Liver (tissue), 9 donors: ENCODE data around the gene TNFSF10. TPM values are rescaled to one million over a fixed set of nuclear protein-coding genes. Genes with fewer than 3 reads are reported as not detected.

Experiments used
- DNase-seq: peaks from one replicate; pipeline ENCODE4 v3.0.0-alpha.2; 2017; ENCODE audit warnings: low spot score
- H3K27ac ChIP-seq, 2 donors: one replicate each; pipeline ENCODE4 v1.7.0; 2013; ENCODE audit warnings: inconsistent platforms in 2 of 2, low read length in 2 of 2, control low read depth in 1 of 2, low read depth in 1 of 2, mild to moderate bottlenecking in 1 of 2
- H3K27me3 ChIP-seq, 4 donors: one replicate each; pipeline versions ENCODE4 v1.6.1 to v1.7.0; 2013; ENCODE audit warnings: low read length in 3 of 4, inconsistent platforms in 1 of 4, mild to moderate bottlenecking in 1 of 4, moderate library complexity in 1 of 4; ENCODE audit not compliant: control insufficient read depth in 4 of 4, insufficient read depth in 4 of 4
- H3K36me3 ChIP-seq, 4 donors: one replicate each; pipeline versions ENCODE4 v1.6.1 to v1.7.0; 2013; ENCODE audit warnings: low read length in 3 of 4, mild to moderate bottlenecking in 3 of 4, low read depth in 1 of 4, moderate library complexity in 1 of 4; ENCODE audit not compliant: control insufficient read depth in 4 of 4, insufficient read depth in 3 of 4
- H3K4me1 ChIP-seq, 4 donors: one replicate each; pipeline versions ENCODE4 v1.6.1 to v1.7.0; 2013; ENCODE audit warnings: low read length in 3 of 4, mild to moderate bottlenecking in 3 of 4, moderate library complexity in 1 of 4; ENCODE audit not compliant: control insufficient read depth in 4 of 4, insufficient read depth in 4 of 4
- H3K4me3 ChIP-seq, 3 donors: one replicate each; pipeline versions ENCODE4 v1.6.1 to v1.7.0; 2013; ENCODE audit warnings: low read length in 3 of 3, control low read depth in 1 of 3, low read depth in 1 of 3, mild to moderate bottlenecking in 1 of 3
- H3K9ac ChIP-seq, 2 donors: one replicate each; pipeline ENCODE4 v1.7.0; 2013; ENCODE audit warnings: low read length in 2 of 2, mild to moderate bottlenecking in 2 of 2, moderate library complexity in 2 of 2, control low read depth in 1 of 2, low read depth in 1 of 2
- H3K9me3 ChIP-seq, 4 donors: one replicate each; pipeline versions ENCODE4 v1.6.1 to v1.7.0; 2013; ENCODE audit warnings: low read length in 3 of 4; ENCODE audit not compliant: control insufficient read depth in 4 of 4
- EGR1 ChIP-seq, 2 donors: IDR thresholded peaks; 2 replicates each; pipeline ENCODE4 v1.6.1; 2016 to 2018; ENCODE audit warnings: antibody characterized with exemption in 2 of 2, low read depth in 2 of 2
- FOXA1 ChIP-seq: IDR thresholded peaks from 2 replicates; pipeline ENCODE4 v1.6.1; 2016; ENCODE audit warnings: antibody characterized with exemption
- FOXA2 ChIP-seq: IDR thresholded peaks from 2 replicates; pipeline ENCODE4 v1.6.1; 2016; ENCODE audit warnings: antibody characterized with exemption
- GABPA ChIP-seq, 2 donors: IDR thresholded peaks in 1 of 2; conservative IDR thresholded peaks in 1 of 2; 2 replicates each; pipeline ENCODE4 v1.6.1; 2016; ENCODE audit warnings: antibody characterized with exemption in 2 of 2, mild to moderate bottlenecking in 1 of 2, moderate library complexity in 1 of 2
- HNF4A ChIP-seq, 2 donors: conservative IDR thresholded peaks; 2 replicates each; pipeline ENCODE4 v1.6.1; 2016; ENCODE audit warnings: antibody characterized with exemption in 2 of 2, mild to moderate bottlenecking in 2 of 2
- JUND ChIP-seq, 2 donors: IDR thresholded peaks; 2 replicates each; pipeline ENCODE4 v1.6.1; 2016; ENCODE audit warnings: antibody characterized with exemption in 2 of 2
- RAD21 ChIP-seq, 2 donors: IDR thresholded peaks; 2 replicates each; pipeline ENCODE4 v1.6.1; 2016; ENCODE audit warnings: antibody characterized with exemption in 2 of 2, mild to moderate bottlenecking in 2 of 2
- RXRA ChIP-seq, 2 donors: IDR thresholded peaks; 2 replicates each; pipeline ENCODE4 v1.6.1; 2017 to 2018; ENCODE audit warnings: antibody characterized with exemption in 2 of 2, mild to moderate bottlenecking in 1 of 2
- SP1 ChIP-seq: IDR thresholded peaks from 2 replicates; pipeline ENCODE4 v1.6.1; 2018; ENCODE audit warnings: antibody characterized with exemption, mild to moderate bottlenecking
- TAF1 ChIP-seq: conservative IDR thresholded peaks from 2 replicates; pipeline ENCODE4 v1.6.1; 2016; ENCODE audit warnings: antibody characterized with exemption, mild to moderate bottlenecking
- YY1 ChIP-seq: IDR thresholded peaks from 2 replicates; pipeline ENCODE4 v1.6.1; 2016; ENCODE audit warnings: antibody characterized with exemption, mild to moderate bottlenecking
- WGBS: extraction: QIAGEN DNeasy Blood & Tissue Kit; methylation state at CpG from one replicate; pipeline ENCODE4 v1.1.7; 2013; 5-methylcytosine and 5-hydroxymethylcytosine counted together
- polyA plus RNA-seq, 2 donors: library from polyadenylated mRNA; stranded (reverse) in 1 of 2; unstranded in 1 of 2; fragments of 200-250 nt in 1 of 2; fragments of >200 nt in 1 of 2; fragmentation: Nextera tagmentation in 1 of 2; extraction: Ambion mirVana in 1 of 2; gene quantifications; one replicate each; pipeline versions ENCODE4 v1.2.1 to v1.2.3, GENCODE V29; 2013 to 2015
- total RNA-seq, 2 donors: library from RNA; depleted of rRNA; stranded (reverse); fragments of >200 nt; gene quantifications; one replicate each; pipeline ENCODE4 v1.2.3, GENCODE V29; 2014
- TF ChIP-seq, protein P1 (sequence below): IDR thresholded peaks from 2 replicates; pipeline ENCODE4 v1.6.1; 2016; ENCODE audit warnings: antibody characterized with exemption
- TF ChIP-seq, protein P2 (sequence below): IDR thresholded peaks from 2 replicates; pipeline ENCODE4 v1.6.1; 2016; ENCODE audit warnings: antibody characterized with exemption, mild to moderate bottlenecking
- TF ChIP-seq, protein P3 (sequence below): IDR thresholded peaks from 2 replicates; pipeline ENCODE4 v1.6.1; 2016; ENCODE audit warnings: antibody characterized with exemption
- TF ChIP-seq, protein P4 (sequence below): IDR thresholded peaks from 2 replicates; pipeline ENCODE4 v1.6.1; 2016; ENCODE audit warnings: antibody characterized with exemption
- donor health status: healthy.
- donor health status: healthy.
- donor health status: healthy.
- donor health status: healthy.
- donor health status: healthy.

Gene TNFSF10
- total and polyA plus RNA-seq, 4 donors = 16.2 to 67.1 (median 37.5) TPM

DNA sequence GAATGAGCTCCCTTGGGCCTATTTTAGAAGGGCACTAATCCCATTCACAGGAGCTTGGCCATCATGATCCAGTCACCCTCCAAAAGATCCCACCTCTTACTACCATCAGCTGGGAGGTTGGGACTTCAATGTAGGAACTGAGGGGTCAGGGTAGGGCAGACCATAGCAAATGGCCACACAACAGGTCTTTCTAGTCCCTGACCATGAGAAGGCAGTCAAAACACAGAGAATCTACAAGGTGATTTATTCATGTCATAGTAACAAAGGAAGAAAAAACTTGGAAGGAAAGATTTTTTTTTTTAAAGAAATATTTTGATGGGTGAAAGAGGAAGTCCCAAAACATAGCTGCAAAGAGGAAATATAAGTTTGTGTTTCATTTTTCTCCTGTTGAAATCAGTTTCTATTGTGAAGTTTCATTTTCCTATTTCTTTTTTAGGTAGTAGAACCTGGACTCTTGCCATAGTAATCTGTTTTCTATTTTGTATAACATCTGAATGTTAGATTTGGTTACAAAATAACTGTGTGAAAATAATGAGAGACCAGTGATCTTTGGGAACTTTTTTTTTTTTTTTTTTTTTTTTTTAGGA lies 23.5 kb upstream of the TNFSF10 start:
- Histone ChIP-seq H3K9me3 (no peaks in the 10 kb centered on the region), H3K27ac (peak overlapping the region; percentile 13 to 69), H3K27me3 (no peaks in the 10 kb centered on the region), H3K4me1 (peaks cover 4 to 32% (median 20%) of the 10 kb centered on the region in 4 donors), H3K9ac (no peak overlapping the region), H3K4me3 (no peak overlapping the region), H3K36me3 (no peaks in the 10 kb centered on the region)
- DNase-seq = no peak
- TF ChIP-seq YY1 (no peak), SP1 (no peak), RAD21 (IDR thresholded peaks at IDR 0.05) (peak in 1 of 2 donors; percentile 15)

DNA sequence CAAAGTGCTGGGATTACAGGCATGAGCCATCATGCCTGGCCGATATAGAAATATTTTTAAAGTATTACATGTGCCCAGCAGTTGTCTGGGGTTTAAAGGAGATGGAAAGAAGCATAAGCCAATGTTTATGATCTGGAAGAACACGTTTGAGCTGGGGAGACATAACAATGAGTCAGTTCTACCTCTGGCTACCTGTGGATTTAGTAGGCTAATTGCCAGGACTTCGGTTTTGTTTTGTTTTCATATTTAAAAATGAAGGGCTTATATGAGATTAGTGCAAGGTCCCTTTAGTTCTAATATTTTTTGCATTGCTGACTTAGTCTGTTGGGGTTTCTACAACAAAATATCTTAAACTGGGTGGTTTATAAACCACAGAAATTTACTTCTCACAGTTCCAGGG lies 22.9 kb upstream of the TNFSF10 start:
- 85% methylated on average over 3 of the region's 3 CpGs for WGBS
- H3K4me3 ChIP-seq = no peak overlapping the region
- no peaks in the 10 kb centered on the region for H3K27me3 ChIP-seq
- no peak for TF ChIP-seq FOXA2
- no peak for TF ChIP-seq SP1
- TF ChIP-seq RAD21 (IDR thresholded peaks at IDR 0.05) = no peak
- TF ChIP-seq, protein P1, sequence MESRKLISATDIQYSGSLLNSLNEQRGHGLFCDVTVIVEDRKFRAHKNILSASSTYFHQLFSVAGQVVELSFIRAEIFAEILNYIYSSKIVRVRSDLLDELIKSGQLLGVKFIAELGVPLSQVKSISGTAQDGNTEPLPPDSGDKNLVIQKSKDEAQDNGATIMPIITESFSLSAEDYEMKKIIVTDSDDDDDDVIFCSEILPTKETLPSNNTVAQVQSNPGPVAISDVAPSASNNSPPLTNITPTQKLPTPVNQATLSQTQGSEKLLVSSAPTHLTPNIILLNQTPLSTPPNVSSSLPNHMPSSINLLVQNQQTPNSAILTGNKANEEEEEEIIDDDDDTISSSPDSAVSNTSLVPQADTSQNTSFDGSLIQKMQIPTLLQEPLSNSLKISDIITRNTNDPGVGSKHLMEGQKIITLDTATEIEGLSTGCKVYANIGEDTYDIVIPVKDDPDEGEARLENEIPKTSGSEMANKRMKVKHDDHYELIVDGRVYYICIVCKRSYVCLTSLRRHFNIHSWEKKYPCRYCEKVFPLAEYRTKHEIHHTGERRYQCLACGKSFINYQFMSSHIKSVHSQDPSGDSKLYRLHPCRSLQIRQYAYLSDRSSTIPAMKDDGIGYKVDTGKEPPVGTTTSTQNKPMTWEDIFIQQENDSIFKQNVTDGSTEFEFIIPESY = no peak
- TF ChIP-seq YY1 = no peak
- TF ChIP-seq EGR1 (IDR thresholded peaks at IDR 0.05; ENCODE audit: low read depth in 2 of 2) = no peak
- no peaks in the 10 kb centered on the region for H3K36me3 ChIP-seq
- H3K4me1 ChIP-seq = peaks cover 4 to 30% (median 20%) of the 10 kb centered on the region in 4 donors
- H3K27ac ChIP-seq = peak overlapping the region; percentile 13 to 69
- H3K9me3 ChIP-seq = no peaks in the 10 kb centered on the region
- DNase-seq = no peak
- no peak overlapping the region for H3K9ac ChIP-seq

DNA sequence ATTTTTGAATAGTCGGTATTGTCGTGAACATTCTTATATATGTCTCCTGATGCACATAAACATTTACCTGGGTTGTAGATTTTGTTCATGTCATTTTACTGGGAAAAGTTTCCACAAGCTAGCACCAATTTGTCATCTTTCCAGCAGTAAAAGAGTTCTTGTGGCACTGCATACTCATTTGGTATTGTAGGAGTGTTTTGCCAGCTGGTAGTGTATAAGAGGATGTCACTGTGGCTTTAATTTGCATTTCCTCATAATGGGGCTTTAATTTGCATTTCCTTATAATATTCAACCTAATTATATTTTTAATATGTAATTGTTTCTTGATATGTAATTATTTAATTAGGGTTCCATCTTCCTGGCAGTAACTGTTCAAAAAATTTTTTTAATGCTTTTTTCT lies 21.2 kb upstream of the TNFSF10 start:
- no peak for TF ChIP-seq GABPA (IDR thresholded peaks at IDR 0.05 in 1 of 2, conservative IDR thresholded peaks at IDR 0.05 in 1 of 2)
- no peak for TF ChIP-seq HNF4A (conservative IDR thresholded peaks at IDR 0.05)
- TF ChIP-seq SP1 = no peak
- TF ChIP-seq TAF1 = no peak
- no peak for TF ChIP-seq RXRA (IDR thresholded peaks at IDR 0.05)
- TF ChIP-seq, protein P2, sequence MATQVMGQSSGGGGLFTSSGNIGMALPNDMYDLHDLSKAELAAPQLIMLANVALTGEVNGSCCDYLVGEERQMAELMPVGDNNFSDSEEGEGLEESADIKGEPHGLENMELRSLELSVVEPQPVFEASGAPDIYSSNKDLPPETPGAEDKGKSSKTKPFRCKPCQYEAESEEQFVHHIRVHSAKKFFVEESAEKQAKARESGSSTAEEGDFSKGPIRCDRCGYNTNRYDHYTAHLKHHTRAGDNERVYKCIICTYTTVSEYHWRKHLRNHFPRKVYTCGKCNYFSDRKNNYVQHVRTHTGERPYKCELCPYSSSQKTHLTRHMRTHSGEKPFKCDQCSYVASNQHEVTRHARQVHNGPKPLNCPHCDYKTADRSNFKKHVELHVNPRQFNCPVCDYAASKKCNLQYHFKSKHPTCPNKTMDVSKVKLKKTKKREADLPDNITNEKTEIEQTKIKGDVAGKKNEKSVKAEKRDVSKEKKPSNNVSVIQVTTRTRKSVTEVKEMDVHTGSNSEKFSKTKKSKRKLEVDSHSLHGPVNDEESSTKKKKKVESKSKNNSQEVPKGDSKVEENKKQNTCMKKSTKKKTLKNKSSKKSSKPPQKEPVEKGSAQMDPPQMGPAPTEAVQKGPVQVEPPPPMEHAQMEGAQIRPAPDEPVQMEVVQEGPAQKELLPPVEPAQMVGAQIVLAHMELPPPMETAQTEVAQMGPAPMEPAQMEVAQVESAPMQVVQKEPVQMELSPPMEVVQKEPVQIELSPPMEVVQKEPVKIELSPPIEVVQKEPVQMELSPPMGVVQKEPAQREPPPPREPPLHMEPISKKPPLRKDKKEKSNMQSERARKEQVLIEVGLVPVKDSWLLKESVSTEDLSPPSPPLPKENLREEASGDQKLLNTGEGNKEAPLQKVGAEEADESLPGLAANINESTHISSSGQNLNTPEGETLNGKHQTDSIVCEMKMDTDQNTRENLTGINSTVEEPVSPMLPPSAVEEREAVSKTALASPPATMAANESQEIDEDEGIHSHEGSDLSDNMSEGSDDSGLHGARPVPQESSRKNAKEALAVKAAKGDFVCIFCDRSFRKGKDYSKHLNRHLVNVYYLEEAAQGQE = no peak
- TF ChIP-seq EGR1 (IDR thresholded peaks at IDR 0.05; ENCODE audit: low read depth in 2 of 2) = no peak
- TF ChIP-seq, protein P3, sequence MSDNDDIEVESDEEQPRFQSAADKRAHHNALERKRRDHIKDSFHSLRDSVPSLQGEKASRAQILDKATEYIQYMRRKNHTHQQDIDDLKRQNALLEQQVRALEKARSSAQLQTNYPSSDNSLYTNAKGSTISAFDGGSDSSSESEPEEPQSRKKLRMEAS = no peak
- TF ChIP-seq, protein P4, sequence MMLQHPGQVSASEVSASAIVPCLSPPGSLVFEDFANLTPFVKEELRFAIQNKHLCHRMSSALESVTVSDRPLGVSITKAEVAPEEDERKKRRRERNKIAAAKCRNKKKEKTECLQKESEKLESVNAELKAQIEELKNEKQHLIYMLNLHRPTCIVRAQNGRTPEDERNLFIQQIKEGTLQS = no peak
- no peak for TF ChIP-seq FOXA2
- TF ChIP-seq JUND (IDR thresholded peaks at IDR 0.05) = no peak
- TF ChIP-seq FOXA1 = no peak
- WGBS = 93% methylated on average over 2 of the region's 2 CpGs
- no peak overlapping the region for H3K27ac ChIP-seq

More for the DNA sequence above, 21.2 kb upstream of the TNFSF10 start:
- H3K4me1 ChIP-seq = peaks cover 2 to 30% (median 18%) of the 10 kb centered on the region in 4 donors
- H3K4me3 ChIP-seq = no peak overlapping the region
- H3K27me3 ChIP-seq = no peaks in the 10 kb centered on the region
- no peaks in the 10 kb centered on the region for H3K36me3 ChIP-seq
- H3K9ac ChIP-seq = no peak overlapping the region
- DNase-seq = no peak
- no peaks in the 10 kb centered on the region for H3K9me3 ChIP-seq
